Suppressor macrophage (primary cell): ENCODE results near the gene MYOM1.

ENCODE experiments used
- DNase-seq, 4 experiments: peaks; one replicate each; pipeline ENCODE4 v3.0.0-alpha.2; 2020 to 2022

Gene MYOM1

GRCh38 chr18:3184275-3184963, 35.3 kb downstream of the MYOM1 start:
- DNase-seq, result no peak

- DNase-seq, result no peak
Measured at GRCh38 chr18:3183103-3183717, 36.6 kb downstream of the MYOM1 start.

- DNase-seq, result no peak
Measured at GRCh38 chr18:3180325-3180724, 39.4 kb downstream of the MYOM1 start.

- peak; percentile 70 to 85 (median 74) for DNase-seq
Measured at GRCh38 chr18:3179430-3180089, 40.2 kb downstream of the MYOM1 start.

GRCh38 chr18:3177902-3178687, 41.7 kb downstream of the MYOM1 start:
- peak; percentile 95 to 100 (median 98) for DNase-seq

- DNase-seq, result no peak
Measured at GRCh38 chr18:3175195-3175758, 44.5 kb downstream of the MYOM1 start.

- DNase-seq, result peak; percentile 17 to 67 (median 44)
Measured at GRCh38 chr18:3172097-3172496, 47.7 kb downstream of the MYOM1 start.

GRCh38 chr18:3171631-3172030, 48.1 kb downstream of the MYOM1 start:
- DNase-seq, result peak in 2 of 4 experiments; percentile 25 to 45

- DNase-seq, result peak; percentile 23 to 69 (median 46)
Measured at GRCh38 chr18:3170441-3171161, 49.2 kb downstream of the MYOM1 start.

GRCh38 chr18:3164381-3164780, 55.4 kb downstream of the MYOM1 start:
- DNase-seq, result no peak

- peak in 2 of 4 experiments; percentile 14 to 31 for DNase-seq
Measured at GRCh38 chr18:3163968-3164367, 55.8 kb downstream of the MYOM1 start.

GRCh38 chr18:3162181-3162580, 57.6 kb downstream of the MYOM1 start:
- peak in 2 of 4 experiments; percentile 21 to 26 for DNase-seq

GRCh38 chr18:3159830-3160229, 59.9 kb downstream of the MYOM1 start:
- DNase-seq, result no peak

- no peak for DNase-seq
Measured at GRCh38 chr18:3157606-3158005, 62.2 kb downstream of the MYOM1 start.

- DNase-seq, result no peak
Measured at GRCh38 chr18:3157086-3157485, 62.7 kb downstream of the MYOM1 start.

- DNase-seq, result no peak
Measured at GRCh38 chr18:3156325-3156640, 63.5 kb downstream of the MYOM1 start.

- no peak for DNase-seq
Measured at GRCh38 chr18:3154214-3154613, 65.6 kb downstream of the MYOM1 start.

GRCh38 chr18:3153107-3153704, 66.6 kb downstream of the MYOM1 start:
- DNase-seq, result no peak

GRCh38 chr18:3152294-3152693, 67.5 kb downstream of the MYOM1 start:
- no peak for DNase-seq

- DNase-seq, result peak; percentile 31 to 73 (median 58)
Measured at GRCh38 chr18:3151399-3152264, 68.1 kb downstream of the MYOM1 start.

- no peak for DNase-seq
Measured at GRCh38 chr18:3150688-3151087, 69.1 kb downstream of the MYOM1 start.
